Thoracic aorta (tissue), 2 donors: Measurements from ENCODE around the gene TAMALIN. TPM values are rescaled to one million over a fixed set of nuclear protein-coding genes. Genes with fewer than 3 reads are reported as not detected.

ENCODE experiments used
- ATAC-seq: fragments of 150-250 bp; one replicate; pipeline ENCODE4 v1.8.0; 2017; ENCODE audit warnings: low read depth; ENCODE audit not compliant: insufficient number of reproducible peaks, low FRiP score
- DNase-seq: peaks from one replicate; pipeline ENCODE4 v3.0.0-alpha.2; 2020; ENCODE audit warnings: low spot score
- H3K27ac ChIP-seq, 2 donors: fragments of 200-600 bp; sonication (generic); 1 replicate in 1 of 2; 2 replicates in 1 of 2; pipeline ENCODE4 v1.5.1; 2016; ENCODE audit warnings: mild to moderate bottlenecking in 2 of 2, moderate library complexity in 2 of 2
- H3K27me3 ChIP-seq: fragments of 200-600 bp; sonication (generic); replicated peaks from 2 replicates; pipeline ENCODE4 v1.6.0; 2016; ENCODE audit warnings: mild to moderate bottlenecking; ENCODE audit not compliant: insufficient read depth
- H3K36me3 ChIP-seq: fragments of 200-600 bp; sonication (generic); one replicate; pipeline ENCODE4 v1.5.1; 2016
- H3K4me1 ChIP-seq, 2 donors: fragments of 200-600 bp; sonication (generic); 1 replicate in 1 of 2; 2 replicates in 1 of 2; pipeline versions ENCODE4 v1.5.1 to v1.6.0; 2016; ENCODE audit warnings: low read depth in 2 of 2, mild to moderate bottlenecking in 1 of 2; ENCODE audit not compliant: control insufficient read depth in 1 of 2
- H3K4me3 ChIP-seq: fragments of 200-600 bp; sonication (generic); 2 replicates; pipeline ENCODE4 v1.5.1; 2016; ENCODE audit warnings: mild to moderate bottlenecking
- H3K9me3 ChIP-seq: fragments of 200-600 bp; sonication (generic); 2 replicates; pipeline ENCODE4 v1.5.1; 2016
- total RNA-seq, 2 donors: library from RNA; depleted of rRNA; stranded (reverse); fragments of >200 nt; gene quantifications; one replicate each; pipeline versions ENCODE4 v1.1.0 to v1.2.3, GENCODE V29; 2016
- TF ChIP-seq, protein P1 (sequence below): fragments of 200-600 bp; sonication (generic); IDR thresholded peaks from one replicate; pipeline ENCODE4 v1.5.1; 2019; ENCODE audit warnings: antibody characterized with exemption

TAMALIN gene
- total RNA-seq, 2 donors from 2014 or later = 17.0 to 21.9 TPM

DNA sequence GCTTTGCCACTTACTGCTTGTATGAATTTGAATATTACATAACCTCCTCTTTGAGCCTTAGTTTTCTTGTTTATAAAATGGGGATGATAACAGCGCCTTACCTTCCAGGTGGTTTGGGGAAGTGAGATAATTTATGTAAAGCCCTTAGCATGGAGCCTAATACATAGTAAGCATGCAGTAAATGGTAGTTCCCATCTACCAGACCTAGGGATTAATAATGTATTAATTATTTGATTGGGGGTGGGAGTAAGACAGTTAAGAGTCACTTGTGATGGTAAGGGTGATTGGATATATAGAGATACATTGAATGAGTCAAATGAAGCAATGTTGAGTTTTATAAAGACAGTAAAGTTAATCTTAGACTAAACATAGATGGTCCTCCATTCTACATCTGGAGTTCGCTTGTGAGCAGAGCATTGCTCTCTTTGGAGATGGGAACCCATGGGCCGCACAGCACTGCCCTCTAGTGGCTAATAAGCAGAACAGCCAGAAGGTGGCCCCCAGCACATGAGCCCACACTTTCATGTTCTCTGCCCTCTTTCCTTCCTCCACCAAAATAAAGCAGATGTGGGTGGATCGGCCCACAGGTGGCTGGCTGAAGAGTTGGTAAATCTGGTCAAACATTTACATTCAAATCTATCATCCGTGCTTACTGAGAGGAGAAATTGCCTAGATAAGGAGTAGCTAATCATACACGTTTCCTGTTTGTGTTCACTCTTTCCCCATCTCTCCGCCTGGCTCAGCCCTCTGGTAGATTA, 26.5 kb upstream of the TAMALIN start:
- no peaks in the 10 kb centered on the region for H3K27me3 ChIP-seq
- peak; percentile 78 for ATAC-seq
- no peak overlapping the region for H3K27ac ChIP-seq
- DNase-seq = no peak
- peaks cover 34% of the 10 kb centered on the region for H3K36me3 ChIP-seq
- no peaks in the 10 kb centered on the region for H3K4me1 ChIP-seq
- H3K4me3 ChIP-seq = no peak overlapping the region
- H3K9me3 ChIP-seq = no peaks in the 10 kb centered on the region
- TF ChIP-seq, protein P1, sequence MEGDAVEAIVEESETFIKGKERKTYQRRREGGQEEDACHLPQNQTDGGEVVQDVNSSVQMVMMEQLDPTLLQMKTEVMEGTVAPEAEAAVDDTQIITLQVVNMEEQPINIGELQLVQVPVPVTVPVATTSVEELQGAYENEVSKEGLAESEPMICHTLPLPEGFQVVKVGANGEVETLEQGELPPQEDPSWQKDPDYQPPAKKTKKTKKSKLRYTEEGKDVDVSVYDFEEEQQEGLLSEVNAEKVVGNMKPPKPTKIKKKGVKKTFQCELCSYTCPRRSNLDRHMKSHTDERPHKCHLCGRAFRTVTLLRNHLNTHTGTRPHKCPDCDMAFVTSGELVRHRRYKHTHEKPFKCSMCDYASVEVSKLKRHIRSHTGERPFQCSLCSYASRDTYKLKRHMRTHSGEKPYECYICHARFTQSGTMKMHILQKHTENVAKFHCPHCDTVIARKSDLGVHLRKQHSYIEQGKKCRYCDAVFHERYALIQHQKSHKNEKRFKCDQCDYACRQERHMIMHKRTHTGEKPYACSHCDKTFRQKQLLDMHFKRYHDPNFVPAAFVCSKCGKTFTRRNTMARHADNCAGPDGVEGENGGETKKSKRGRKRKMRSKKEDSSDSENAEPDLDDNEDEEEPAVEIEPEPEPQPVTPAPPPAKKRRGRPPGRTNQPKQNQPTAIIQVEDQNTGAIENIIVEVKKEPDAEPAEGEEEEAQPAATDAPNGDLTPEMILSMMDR = peak; percentile 94

GRCh38 chr12:51980809-51981127, 26.0 kb upstream of the TAMALIN start:
- ATAC-seq = no peak

GRCh38 chr12:51984657-51985056, 22.1 kb upstream of the TAMALIN start:
- H3K36me3 ChIP-seq = peaks cover 50% of the 10 kb centered on the region
- H3K4me1 ChIP-seq = no peaks in the 10 kb centered on the region
- no peak overlapping the region for H3K4me3 ChIP-seq
- H3K9me3 ChIP-seq = no peaks in the 10 kb centered on the region
- TF ChIP-seq, protein P1 = no peak
- DNase-seq = no peak
- ATAC-seq = no peak
- no peak overlapping the region for H3K27ac ChIP-seq
- H3K27me3 ChIP-seq = no peaks in the 10 kb centered on the region

More at GRCh38 chr12:51980809-51981127, 26.0 kb upstream of the TAMALIN start:
- Histone ChIP-seq H3K27me3 (no peaks in the 10 kb centered on the region), H3K9me3 (no peaks in the 10 kb centered on the region), H3K27ac (no peak overlapping the region), H3K36me3 (peaks cover 38% of the 10 kb centered on the region), H3K4me3 (no peak overlapping the region), H3K4me1 (no peaks in the 10 kb centered on the region)
- TF ChIP-seq, protein P1 = no peak
- no peak for DNase-seq

GRCh38 chr12:51985154-51985835, 21.5 kb upstream of the TAMALIN start:
- ATAC-seq (no peak), DNase-seq (no peak)
- H3K9me3 ChIP-seq = no peaks in the 10 kb centered on the region
- no peaks in the 10 kb centered on the region for H3K4me1 ChIP-seq
- H3K36me3 ChIP-seq = peaks cover 50% of the 10 kb centered on the region
- H3K4me3 ChIP-seq = no peak overlapping the region
- TF ChIP-seq, protein P1 = no peak
- no peaks in the 10 kb centered on the region for H3K27me3 ChIP-seq
- no peak overlapping the region for H3K27ac ChIP-seq

- DNase-seq (no peak), ATAC-seq (no peak)
- TF ChIP-seq, protein P1 = no peak
- Histone ChIP-seq H3K27ac (no peak overlapping the region), H3K4me3 (no peak overlapping the region), H3K36me3 (peaks cover 49% of the 10 kb centered on the region), H3K9me3 (no peaks in the 10 kb centered on the region), H3K27me3 (no peaks in the 10 kb centered on the region), H3K4me1 (no peaks in the 10 kb centered on the region)
Observed at GRCh38 chr12:51986834-51987233, 19.9 kb upstream of the TAMALIN start.
